Endothelial cell of umbilical vein (primary cell): ENCODE measurements around the gene COMMD9. TPM values are rescaled to one million over a fixed set of nuclear protein-coding genes. Genes with fewer than 3 reads are reported as not detected.

Source experiments
- polyA plus RNA-seq, 4 experiments: library from polyadenylated mRNA; depleted of rRNA in 3 of 4; stranded (reverse) in 3 of 4; unstranded in 1 of 4; fragments of >200 nt; gene quantifications; 2 replicates each; pipeline versions ENCODE4 v1.2.1 to v1.2.3, GENCODE V29; 2011 to 2012; ENCODE audit warnings: missing spikeins in 1 of 4
- total RNA-seq: library from RNA; stranded (reverse); gene quantifications from 2 replicates; pipeline ENCODE4 v1.2.3, GENCODE V29; 2021

The COMMD9 gene
- total and polyA plus RNA-seq, 2 donors (not counting 3 experiments of a cell fraction or from before 2014, with no cell fraction given): 65.1 to 78.9 TPM

Other genes starting within 250 kb of the COMMD9 start
- 6.1 and 9.5 TPM in 2 replicates for gene PRR5L, start 6.9 kb upstream of the COMMD9 start, total RNA-seq
- 1.7 and 2.5 TPM in 2 replicates for gene PRR5L, start 6.9 kb upstream of the COMMD9 start, polyA plus RNA-seq
- 13.1 and 14.2 TPM in 2 replicates for gene TRAF6, start 220.8 kb upstream of the COMMD9 start, total RNA-seq
- gene TRAF6, start 220.8 kb upstream of the COMMD9 start, polyA plus RNA-seq: 6.0 and 6.6 TPM in 2 replicates